ENCODE data around the gene MAST3. TPM values are rescaled to one million over a fixed set of nuclear protein-coding genes. Genes with fewer than 3 reads are reported as not detected.

MAST3 gene
- total and polyA plus RNA-seq, 12 donors, result 1.6 to 19.1 (median 11.4) TPM

- Histone ChIP-seq H3K9me3 (replicated peaks in 1 of 3) (no peaks in the 10 kb centered on the region), H3K36me3 (replicated peaks in 1 of 2) (peaks cover 0 to 28% of the 10 kb centered on the region in 2 donors), H3K27me3 (no peaks in the 10 kb centered on the region), H3K4me1 (replicated peaks in 1 of 2) (peaks cover 15 to 20% of the 10 kb centered on the region in 2 donors), H3K4me3 (peak overlapping the region in 1 of 4 donors; percentile 76), H3K27ac (peak overlapping the region in 4 of 5 donors; percentile 76 to 92 (median 84))
- DNase-seq, result no peak
- TF ChIP-seq POLR2A (IDR thresholded peaks at IDR 0.05), result no peak
- TF ChIP-seq, protein P1, sequence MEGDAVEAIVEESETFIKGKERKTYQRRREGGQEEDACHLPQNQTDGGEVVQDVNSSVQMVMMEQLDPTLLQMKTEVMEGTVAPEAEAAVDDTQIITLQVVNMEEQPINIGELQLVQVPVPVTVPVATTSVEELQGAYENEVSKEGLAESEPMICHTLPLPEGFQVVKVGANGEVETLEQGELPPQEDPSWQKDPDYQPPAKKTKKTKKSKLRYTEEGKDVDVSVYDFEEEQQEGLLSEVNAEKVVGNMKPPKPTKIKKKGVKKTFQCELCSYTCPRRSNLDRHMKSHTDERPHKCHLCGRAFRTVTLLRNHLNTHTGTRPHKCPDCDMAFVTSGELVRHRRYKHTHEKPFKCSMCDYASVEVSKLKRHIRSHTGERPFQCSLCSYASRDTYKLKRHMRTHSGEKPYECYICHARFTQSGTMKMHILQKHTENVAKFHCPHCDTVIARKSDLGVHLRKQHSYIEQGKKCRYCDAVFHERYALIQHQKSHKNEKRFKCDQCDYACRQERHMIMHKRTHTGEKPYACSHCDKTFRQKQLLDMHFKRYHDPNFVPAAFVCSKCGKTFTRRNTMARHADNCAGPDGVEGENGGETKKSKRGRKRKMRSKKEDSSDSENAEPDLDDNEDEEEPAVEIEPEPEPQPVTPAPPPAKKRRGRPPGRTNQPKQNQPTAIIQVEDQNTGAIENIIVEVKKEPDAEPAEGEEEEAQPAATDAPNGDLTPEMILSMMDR (IDR thresholded peaks at IDR 0.05), result no peak
- intact Hi-C loops (cut with DNase I), result no loop called here
- 41 to 53% (median 47%) methylated on average over 7 to 12 of the region's 12 CpGs for WGBS, 4 donors
Observed at GRCh38 chr19:18194181-18194530, 96.6 kb downstream of the MAST3 start.

- TF ChIP-seq, protein P1 (IDR thresholded peaks at IDR 0.05), result no peak
- no peak for TF ChIP-seq POLR2A (IDR thresholded peaks at IDR 0.05)
- intact Hi-C loops (cut with DNase I), result no loop called here
- peak; percentile 66 to 90 (median 84) for DNase-seq
- H3K27me3 ChIP-seq, result no peaks in the 10 kb centered on the region
- peak overlapping the region in 1 of 4 donors; percentile 76 for H3K4me3 ChIP-seq
- H3K36me3 ChIP-seq (replicated peaks in 1 of 2), result peaks cover 0 to 33% of the 10 kb centered on the region in 2 donors
- no peaks in the 10 kb centered on the region for H3K9me3 ChIP-seq (replicated peaks in 1 of 3)
- peaks cover 15 to 20% of the 10 kb centered on the region in 2 donors for H3K4me1 ChIP-seq (replicated peaks in 1 of 2)
- H3K27ac ChIP-seq, result peak overlapping the region; percentile 46 to 92 (median 83)
- 5 to 23% (median 18%) methylated on average over 7 to 27 of the region's 27 CpGs for WGBS, 4 donors
Observed at GRCh38 chr19:18194554-18195238, 97.1 kb downstream of the MAST3 start.

- Histone ChIP-seq H3K4me1 (replicated peaks in 1 of 2) (peaks cover 15 to 19% of the 10 kb centered on the region in 2 donors), H3K27me3 (no peaks in the 10 kb centered on the region), H3K9me3 (replicated peaks in 1 of 3) (no peaks in the 10 kb centered on the region), H3K36me3 (replicated peaks in 1 of 2) (peaks cover 0 to 33% of the 10 kb centered on the region in 2 donors), H3K4me3 (no peak overlapping the region), H3K27ac (peak overlapping the region in 1 of 5 donors; percentile 39)
- DNase-seq, result no peak
- intact Hi-C loops (cut with DNase I), result no loop called here
- 80 to 91% (median 83%) methylated on average over 7 of the region's 7 CpGs for WGBS, 4 donors
- TF ChIP-seq, protein P1 (IDR thresholded peaks at IDR 0.05), result no peak
- no peak for TF ChIP-seq POLR2A (IDR thresholded peaks at IDR 0.05)
Observed at GRCh38 chr19:18196511-18196845, 98.9 kb downstream of the MAST3 start.

- H3K4me1 ChIP-seq (replicated peaks in 1 of 2), result peaks cover 15% of the 10 kb centered on the region in 2 donors
- peaks cover 0 to 33% of the 10 kb centered on the region in 2 donors for H3K36me3 ChIP-seq (replicated peaks in 1 of 2)
- no peaks in the 10 kb centered on the region for H3K27me3 ChIP-seq
- no peak overlapping the region for H3K4me3 ChIP-seq
- TF ChIP-seq, protein P1 (IDR thresholded peaks at IDR 0.05), result no peak
- TF ChIP-seq POLR2A (IDR thresholded peaks at IDR 0.05), result no peak
- no peak overlapping the region for H3K27ac ChIP-seq
- intact Hi-C loops (cut with DNase I), result no loop called here
- whole genome bisulfite sequencing, 4 donors, result 91 to 95% (median 92%) methylated on average over 7 to 18 of the region's 18 CpGs
- H3K9me3 ChIP-seq (replicated peaks in 1 of 3), result no peaks in the 10 kb centered on the region
- DNase-seq, result no peak
Observed at GRCh38 chr19:18197306-18197705, 99.7 kb downstream of the MAST3 start.
